Measurements from ENCODE around the gene CAMK1D. TPM values are rescaled to one million over a fixed set of nuclear protein-coding genes. Genes with fewer than 3 reads are reported as not detected.

Gene CAMK1D
- total RNA-seq, 2 experiments from 2014 or later: 28.8 to 35.3 TPM

DNA sequence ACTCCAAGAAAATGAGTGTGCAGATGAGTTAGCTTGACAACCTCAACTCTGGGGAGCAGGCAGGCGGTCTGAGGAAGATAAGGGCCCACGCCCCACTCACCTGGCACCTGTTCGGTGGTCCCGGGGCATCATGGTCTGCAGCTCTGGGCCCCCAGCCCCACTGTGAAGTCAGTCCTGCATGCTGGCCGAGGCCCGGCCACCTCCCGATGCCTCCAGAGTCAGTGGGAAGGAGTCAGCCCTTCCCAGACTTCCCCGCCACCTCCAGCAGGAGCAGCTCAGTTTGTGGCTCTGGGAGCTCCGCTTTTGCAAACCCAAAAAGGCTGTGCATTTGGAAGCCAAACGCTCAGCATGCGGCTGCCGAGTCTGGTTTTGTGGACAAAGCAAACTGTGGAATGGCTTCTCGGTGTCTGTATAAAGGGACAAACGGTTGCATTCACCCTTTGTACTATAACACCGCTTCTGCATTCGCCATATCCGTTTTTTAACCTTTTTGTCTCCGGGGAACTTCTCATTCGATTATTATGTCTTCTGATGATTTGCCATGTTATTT lies 484.8 kb downstream of the CAMK1D start:
- Histone ChIP-seq H3K4me3 (ENCODE audit: low read length) (no peak overlapping the region), H3K27me3 (ENCODE audit: control insufficient read depth in 1 of 2, insufficient read depth in 2 of 2, low read length in 2 of 2) (no peaks in the 10 kb centered on the region), H3K9me3 (ENCODE audit: control insufficient read depth in 1 of 2, insufficient read depth in 1 of 2, low read length in 2 of 2) (no peaks in the 10 kb centered on the region), H3K36me3 (ENCODE audit: insufficient read depth, low read length) (no peaks in the 10 kb centered on the region), H3K4me1 (ENCODE audit: insufficient read depth, low read length) (no peaks in the 10 kb centered on the region), H3K27ac (ENCODE audit: low read depth in 1 of 2, low read length in 2 of 2) (no peak overlapping the region)
- ChIA-PET POLR2A (no interaction called here), CTCF (no interaction called here)
- DNase-seq (no peak), ATAC-seq (ENCODE audit: poor library complexity) (no peak)
- TF ChIP-seq, protein P1, sequence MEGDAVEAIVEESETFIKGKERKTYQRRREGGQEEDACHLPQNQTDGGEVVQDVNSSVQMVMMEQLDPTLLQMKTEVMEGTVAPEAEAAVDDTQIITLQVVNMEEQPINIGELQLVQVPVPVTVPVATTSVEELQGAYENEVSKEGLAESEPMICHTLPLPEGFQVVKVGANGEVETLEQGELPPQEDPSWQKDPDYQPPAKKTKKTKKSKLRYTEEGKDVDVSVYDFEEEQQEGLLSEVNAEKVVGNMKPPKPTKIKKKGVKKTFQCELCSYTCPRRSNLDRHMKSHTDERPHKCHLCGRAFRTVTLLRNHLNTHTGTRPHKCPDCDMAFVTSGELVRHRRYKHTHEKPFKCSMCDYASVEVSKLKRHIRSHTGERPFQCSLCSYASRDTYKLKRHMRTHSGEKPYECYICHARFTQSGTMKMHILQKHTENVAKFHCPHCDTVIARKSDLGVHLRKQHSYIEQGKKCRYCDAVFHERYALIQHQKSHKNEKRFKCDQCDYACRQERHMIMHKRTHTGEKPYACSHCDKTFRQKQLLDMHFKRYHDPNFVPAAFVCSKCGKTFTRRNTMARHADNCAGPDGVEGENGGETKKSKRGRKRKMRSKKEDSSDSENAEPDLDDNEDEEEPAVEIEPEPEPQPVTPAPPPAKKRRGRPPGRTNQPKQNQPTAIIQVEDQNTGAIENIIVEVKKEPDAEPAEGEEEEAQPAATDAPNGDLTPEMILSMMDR (IDR thresholded peaks at IDR 0.05): no peak
- intact Hi-C loops (cut with DNase I, micrococcal nuclease): no loop called here
- Mint-ChIP-seq H3K9me3 (no peaks in the 10 kb centered on the region), H3K27me3 (no peaks in the 10 kb centered on the region), H3K27ac (no peak overlapping the region), H3K4me1 (ENCODE audit: low read depth) (no peaks in the 10 kb centered on the region), H3K36me3 (ENCODE audit: low read depth) (peaks cover 13% of the 10 kb centered on the region), H3K4me3 (no peak overlapping the region)

GRCh38 chr10:12834721-12835120 lies 485.4 kb downstream of the CAMK1D start:
- no peaks in the 10 kb centered on the region for H3K27me3 ChIP-seq (ENCODE audit: control insufficient read depth in 1 of 2, insufficient read depth in 2 of 2, low read length in 2 of 2)
- POLR2A ChIA-PET: no interaction called here
- TF ChIP-seq, protein P1 (IDR thresholded peaks at IDR 0.05): no peak
- DNase-seq (no peak), ATAC-seq (ENCODE audit: poor library complexity) (no peak)
- no peaks in the 10 kb centered on the region for H3K27me3 Mint-ChIP-seq
- H3K27ac Mint-ChIP-seq: no peak overlapping the region
- H3K27ac ChIP-seq (ENCODE audit: low read depth in 1 of 2, low read length in 2 of 2): no peak overlapping the region
- no peaks in the 10 kb centered on the region for H3K4me1 Mint-ChIP-seq (ENCODE audit: low read depth)
- no peaks in the 10 kb centered on the region for H3K9me3 Mint-ChIP-seq
- H3K36me3 ChIP-seq (ENCODE audit: insufficient read depth, low read length): no peaks in the 10 kb centered on the region
- H3K4me3 Mint-ChIP-seq: no peak overlapping the region
- H3K36me3 Mint-ChIP-seq (ENCODE audit: low read depth): peaks cover 7% of the 10 kb centered on the region
- no peaks in the 10 kb centered on the region for H3K9me3 ChIP-seq (ENCODE audit: control insufficient read depth in 1 of 2, insufficient read depth in 1 of 2, low read length in 2 of 2)
- no peak overlapping the region for H3K4me3 ChIP-seq (ENCODE audit: low read length)
- intact Hi-C loops (cut with DNase I, micrococcal nuclease): no loop called here
- CTCF ChIA-PET: no interaction called here
- no peaks in the 10 kb centered on the region for H3K4me1 ChIP-seq (ENCODE audit: insufficient read depth, low read length)

DNA sequence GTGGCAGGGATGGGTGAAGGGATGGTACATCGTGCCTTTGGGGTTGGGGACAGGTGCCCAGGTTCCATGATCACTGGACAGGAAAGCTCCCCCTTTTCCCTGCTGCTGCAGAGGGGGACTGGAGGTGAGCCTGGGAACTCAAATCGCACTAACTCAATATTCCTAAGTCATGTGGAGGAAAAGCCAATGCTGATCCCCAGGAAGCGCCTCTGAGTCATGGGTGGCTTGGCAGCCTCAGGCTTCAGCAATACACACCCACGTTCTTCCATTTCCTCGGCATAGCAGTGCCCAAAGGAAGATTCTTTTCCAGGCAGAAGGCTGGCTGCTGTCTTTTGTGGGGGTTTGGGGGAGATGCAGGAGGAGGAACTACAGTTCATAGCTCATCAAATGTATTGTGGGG lies 486.4 kb downstream of the CAMK1D start:
- Mint-ChIP-seq H3K36me3 (ENCODE audit: low read depth) (no peaks in the 10 kb centered on the region), H3K4me1 (ENCODE audit: low read depth) (no peaks in the 10 kb centered on the region), H3K27me3 (no peaks in the 10 kb centered on the region), H3K4me3 (no peak overlapping the region), H3K27ac (no peak overlapping the region), H3K9me3 (no peaks in the 10 kb centered on the region)
- Histone ChIP-seq H3K4me1 (ENCODE audit: insufficient read depth, low read length) (no peaks in the 10 kb centered on the region), H3K4me3 (ENCODE audit: low read length) (no peak overlapping the region), H3K27me3 (ENCODE audit: control insufficient read depth in 1 of 2, insufficient read depth in 2 of 2, low read length in 2 of 2) (no peaks in the 10 kb centered on the region), H3K27ac (ENCODE audit: low read depth in 1 of 2, low read length in 2 of 2) (no peak overlapping the region), H3K9me3 (ENCODE audit: control insufficient read depth in 1 of 2, insufficient read depth in 1 of 2, low read length in 2 of 2) (no peaks in the 10 kb centered on the region), H3K36me3 (ENCODE audit: insufficient read depth, low read length) (no peaks in the 10 kb centered on the region)
- CTCF ChIA-PET: no interaction called here
- no peak for ATAC-seq (ENCODE audit: poor library complexity)
- TF ChIP-seq, protein P1 (IDR thresholded peaks at IDR 0.05): no peak
- intact Hi-C loops (cut with DNase I, micrococcal nuclease): no loop called here
- POLR2A ChIA-PET: no interaction called here
- DNase-seq: no peak

All from CD4-positive, alpha-beta T cell (primary cell).